ENCODE data around the gene SAMD14.

GRCh38 chr17:50162466-50163254 lies 32.7 kb upstream of the SAMD14 start:
- TF ChIP-seq CTCF (IDR thresholded peaks at IDR 0.05) (no peak), EP300 (IDR thresholded peaks at IDR 0.05) (no peak)

Measured in ovary (tissue), 3 donors.